ENCODE data around the gene LPCAT3. TPM values are rescaled to one million over a fixed set of nuclear protein-coding genes. Genes with fewer than 3 reads are reported as not detected.

Gene LPCAT3
- total RNA-seq, 4 donors from 2014 or later: 23.7 to 33.7 (median 26.6) TPM

DNA sequence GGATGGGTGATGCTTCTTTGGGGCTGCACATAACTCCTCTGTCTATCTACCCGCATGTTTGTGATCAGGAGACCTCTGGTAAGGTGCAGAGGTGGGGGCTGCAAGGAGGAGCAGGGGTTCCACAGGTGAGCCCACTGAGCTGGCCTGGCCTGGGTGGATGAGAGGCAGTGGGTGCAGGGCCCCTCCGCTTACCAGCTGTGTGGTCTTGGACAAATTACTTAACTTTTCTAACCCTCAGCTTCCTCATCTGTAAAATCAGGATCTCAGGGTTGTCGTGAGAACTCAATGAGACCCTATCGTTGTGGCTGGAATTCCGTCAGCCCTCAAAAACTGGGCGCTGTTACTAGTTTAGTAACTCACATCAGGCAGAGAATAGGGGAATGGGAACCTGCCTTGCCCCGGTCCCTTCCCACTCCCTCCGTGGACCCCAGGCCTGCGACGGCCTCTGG is 59.6 kb downstream of the LPCAT3 start:
- peak overlapping the region in 2 of 4 donors; percentile 31 to 81 for H3K27ac ChIP-seq
- H3K9me3 ChIP-seq: no peaks in the 10 kb centered on the region
- WGBS, 2 donors (ENCODE audit: low coverage in 1 of 2): 60% methylated on average over 1 of the region's 10 CpGs; no CpG with 5 or more reads in 1 of the 2 donors

DNA sequence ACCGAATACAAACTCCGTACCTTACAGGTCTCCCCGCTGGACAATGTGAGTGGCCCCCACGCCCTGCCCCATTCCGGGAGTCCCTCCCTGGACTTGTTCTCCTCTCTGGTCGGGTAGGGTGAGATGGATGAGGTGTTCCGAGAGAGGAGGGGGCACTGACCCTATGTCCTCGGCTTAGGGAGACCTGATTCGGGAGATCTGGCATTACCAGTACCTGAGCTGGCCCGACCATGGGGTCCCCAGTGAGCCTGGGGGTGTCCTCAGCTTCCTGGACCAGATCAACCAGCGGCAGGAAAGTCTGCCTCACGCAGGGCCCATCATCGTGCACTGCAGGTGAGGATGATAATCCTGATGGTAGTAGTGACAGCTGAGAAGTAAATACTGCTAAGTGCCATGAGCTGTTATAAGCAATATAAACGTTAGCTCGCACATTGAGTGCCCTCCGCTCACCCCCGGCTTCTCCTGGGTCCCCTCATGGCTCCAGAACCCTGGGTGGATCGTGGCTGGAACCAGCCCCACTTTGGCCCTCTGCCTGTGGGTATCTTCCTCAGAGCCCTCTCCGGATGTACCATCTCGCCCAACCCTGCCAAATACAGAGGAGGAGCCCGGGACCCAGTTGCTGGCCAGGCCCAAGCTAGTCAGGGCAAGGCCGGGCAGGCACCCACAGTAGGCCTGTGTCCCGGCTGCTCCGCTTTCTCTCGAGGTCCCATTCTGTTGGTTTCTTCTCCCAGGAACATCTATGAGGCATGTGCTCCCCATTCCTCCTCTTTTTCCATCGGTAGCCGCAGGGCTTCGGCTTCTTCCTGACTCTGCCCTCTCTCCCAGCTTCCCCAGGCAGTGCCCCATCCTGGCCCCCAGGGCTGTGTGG is 60.3 kb downstream of the LPCAT3 start:
- H3K4me3 ChIP-seq: no peak overlapping the region
- H3K27ac ChIP-seq: peak overlapping the region in 1 of 4 donors; percentile 81
- H3K4me1 ChIP-seq: peaks cover 0 to 53% (median 5%) of the 10 kb centered on the region in 3 donors
- ATAC-seq: no peak
- H3K36me3 ChIP-seq: no peaks in the 10 kb centered on the region
- H3K27me3 ChIP-seq: no peaks in the 10 kb centered on the region
- WGBS, 2 donors (ENCODE audit: low coverage in 1 of 2): 69 to 71% methylated on average over 15 to 17 of the region's 28 CpGs
- H3K9me3 ChIP-seq: no peaks in the 10 kb centered on the region
- TF ChIP-seq POLR2AphosphoS5 (IDR thresholded peaks at IDR 0.05): no peak
- TF ChIP-seq EP300 (IDR thresholded peaks at IDR 0.05): no peak

More for the DNA sequence above, 59.6 kb downstream of the LPCAT3 start:
- no peak overlapping the region for H3K4me3 ChIP-seq
- no peaks in the 10 kb centered on the region for H3K36me3 ChIP-seq
- no peaks in the 10 kb centered on the region for H3K27me3 ChIP-seq
- no peak for ATAC-seq
- TF ChIP-seq EP300 (IDR thresholded peaks at IDR 0.05): no peak
- TF ChIP-seq POLR2AphosphoS5 (IDR thresholded peaks at IDR 0.05): no peak
- no peak for TF ChIP-seq POLR2A (IDR thresholded peaks at IDR 0.05)
- TF ChIP-seq, protein P1, sequence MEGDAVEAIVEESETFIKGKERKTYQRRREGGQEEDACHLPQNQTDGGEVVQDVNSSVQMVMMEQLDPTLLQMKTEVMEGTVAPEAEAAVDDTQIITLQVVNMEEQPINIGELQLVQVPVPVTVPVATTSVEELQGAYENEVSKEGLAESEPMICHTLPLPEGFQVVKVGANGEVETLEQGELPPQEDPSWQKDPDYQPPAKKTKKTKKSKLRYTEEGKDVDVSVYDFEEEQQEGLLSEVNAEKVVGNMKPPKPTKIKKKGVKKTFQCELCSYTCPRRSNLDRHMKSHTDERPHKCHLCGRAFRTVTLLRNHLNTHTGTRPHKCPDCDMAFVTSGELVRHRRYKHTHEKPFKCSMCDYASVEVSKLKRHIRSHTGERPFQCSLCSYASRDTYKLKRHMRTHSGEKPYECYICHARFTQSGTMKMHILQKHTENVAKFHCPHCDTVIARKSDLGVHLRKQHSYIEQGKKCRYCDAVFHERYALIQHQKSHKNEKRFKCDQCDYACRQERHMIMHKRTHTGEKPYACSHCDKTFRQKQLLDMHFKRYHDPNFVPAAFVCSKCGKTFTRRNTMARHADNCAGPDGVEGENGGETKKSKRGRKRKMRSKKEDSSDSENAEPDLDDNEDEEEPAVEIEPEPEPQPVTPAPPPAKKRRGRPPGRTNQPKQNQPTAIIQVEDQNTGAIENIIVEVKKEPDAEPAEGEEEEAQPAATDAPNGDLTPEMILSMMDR (IDR thresholded peaks at IDR 0.05): no peak
- peaks cover 0 to 51% (median 5%) of the 10 kb centered on the region in 3 donors for H3K4me1 ChIP-seq

DNA sequence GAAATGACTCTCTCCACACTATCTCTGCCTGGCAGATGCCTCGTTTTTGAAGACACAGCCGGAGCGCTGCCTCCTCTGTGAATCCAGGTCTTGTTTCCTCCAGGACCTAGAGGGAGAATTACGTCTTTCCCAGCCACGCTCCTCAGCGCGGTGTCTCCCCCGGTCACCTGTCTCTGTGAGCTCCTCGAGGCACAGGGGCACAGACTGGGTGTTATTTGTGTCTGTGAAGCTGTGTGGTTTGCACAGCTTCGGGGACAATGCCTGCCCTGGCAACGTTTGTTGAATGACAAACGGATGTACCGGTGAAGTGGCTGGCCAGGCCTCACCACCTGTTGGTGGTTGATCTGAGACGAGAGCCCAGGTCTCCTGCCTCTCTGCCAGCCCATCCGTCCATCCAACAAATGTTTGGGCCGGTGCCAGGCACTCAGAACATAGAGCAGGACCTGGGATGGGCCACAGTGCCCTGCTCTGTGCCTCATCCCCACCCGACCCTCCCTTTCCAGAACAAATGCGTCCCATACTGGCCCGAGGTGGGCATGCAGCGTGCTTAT is 61.0 kb downstream of the LPCAT3 start:
- Histone ChIP-seq H3K4me1 (peaks cover 0 to 45% (median 5%) of the 10 kb centered on the region in 3 donors), H3K27ac (no peak overlapping the region), H3K4me3 (no peak overlapping the region), H3K27me3 (no peaks in the 10 kb centered on the region), H3K9me3 (no peaks in the 10 kb centered on the region), H3K36me3 (no peaks in the 10 kb centered on the region)
- WGBS, 2 donors (ENCODE audit: low coverage in 1 of 2): 61 to 81% methylated on average over 3 to 8 of the region's 20 CpGs
- no peak for ATAC-seq
- TF ChIP-seq POLR2A (IDR thresholded peaks at IDR 0.05): no peak
- TF ChIP-seq, protein P1 (IDR thresholded peaks at IDR 0.05): no peak
- TF ChIP-seq EP300 (IDR thresholded peaks at IDR 0.05): no peak
- TF ChIP-seq POLR2AphosphoS5 (IDR thresholded peaks at IDR 0.05): no peak

DNA sequence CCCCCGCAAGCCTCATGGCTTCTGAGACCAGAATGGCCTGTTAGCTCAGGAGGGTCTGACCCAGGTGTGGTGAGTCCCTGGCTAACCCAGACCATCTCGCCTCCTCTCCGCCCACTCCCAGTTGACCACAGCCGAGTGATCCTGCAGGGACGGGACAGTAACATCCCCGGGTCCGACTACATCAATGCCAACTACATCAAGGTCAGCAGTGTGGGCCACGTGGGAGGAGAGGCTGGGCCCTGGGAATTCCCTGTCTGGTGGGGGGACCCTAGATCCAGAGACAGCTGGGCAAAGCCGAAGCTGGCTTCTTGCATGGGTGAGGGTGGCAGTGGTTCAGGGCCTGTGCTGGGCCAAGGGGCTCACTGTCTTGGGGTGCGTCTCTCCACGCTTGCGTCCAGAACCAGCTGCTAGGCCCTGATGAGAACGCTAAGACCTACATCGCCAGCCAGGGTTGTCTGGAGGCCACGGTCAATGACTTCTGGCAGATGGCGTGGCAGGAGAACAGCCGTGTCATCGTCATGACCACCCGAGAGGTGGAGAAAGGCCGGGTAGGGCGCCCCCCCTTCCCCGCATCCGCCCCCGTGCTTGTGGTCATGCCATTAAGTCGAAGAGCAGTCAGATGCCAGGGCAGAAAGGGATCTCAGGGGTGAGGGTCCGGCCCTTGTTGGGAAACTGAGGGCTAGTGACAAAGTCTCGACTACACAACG is 62.1 kb downstream of the LPCAT3 start:
- Histone ChIP-seq H3K27me3 (no peaks in the 10 kb centered on the region), H3K4me1 (peaks cover 0 to 35% (median 3%) of the 10 kb centered on the region in 3 donors), H3K4me3 (no peak overlapping the region), H3K9me3 (no peaks in the 10 kb centered on the region), H3K27ac (no peak overlapping the region), H3K36me3 (no peaks in the 10 kb centered on the region)
- no peak for TF ChIP-seq POLR2A (IDR thresholded peaks at IDR 0.05)
- TF ChIP-seq POLR2AphosphoS5 (IDR thresholded peaks at IDR 0.05): no peak
- no peak for TF ChIP-seq EP300 (IDR thresholded peaks at IDR 0.05)
- TF ChIP-seq, protein P1 (IDR thresholded peaks at IDR 0.05): no peak
- no peak for ATAC-seq
- 76% methylated on average over 5 of the region's 28 CpGs; no CpG with 5 or more reads in 1 of the 2 donors for WGBS, 2 donors (ENCODE audit: low coverage in 1 of 2)
